Activated T-cell treated with anti-CD3 and anti-CD28 coated beads for 4 hours (primary cell): ENCODE results near the gene CALML3.
"Not testable (repeated sequence)": the region's sequence is repeated elsewhere in the genome, so short reads cannot be mapped to it uniquely, and the experiment has no call there.

Experiments used
- DNase-seq: peaks from one replicate; pipeline ENCODE4 v3.0.0-alpha.2; 2020

Gene CALML3

DNA sequence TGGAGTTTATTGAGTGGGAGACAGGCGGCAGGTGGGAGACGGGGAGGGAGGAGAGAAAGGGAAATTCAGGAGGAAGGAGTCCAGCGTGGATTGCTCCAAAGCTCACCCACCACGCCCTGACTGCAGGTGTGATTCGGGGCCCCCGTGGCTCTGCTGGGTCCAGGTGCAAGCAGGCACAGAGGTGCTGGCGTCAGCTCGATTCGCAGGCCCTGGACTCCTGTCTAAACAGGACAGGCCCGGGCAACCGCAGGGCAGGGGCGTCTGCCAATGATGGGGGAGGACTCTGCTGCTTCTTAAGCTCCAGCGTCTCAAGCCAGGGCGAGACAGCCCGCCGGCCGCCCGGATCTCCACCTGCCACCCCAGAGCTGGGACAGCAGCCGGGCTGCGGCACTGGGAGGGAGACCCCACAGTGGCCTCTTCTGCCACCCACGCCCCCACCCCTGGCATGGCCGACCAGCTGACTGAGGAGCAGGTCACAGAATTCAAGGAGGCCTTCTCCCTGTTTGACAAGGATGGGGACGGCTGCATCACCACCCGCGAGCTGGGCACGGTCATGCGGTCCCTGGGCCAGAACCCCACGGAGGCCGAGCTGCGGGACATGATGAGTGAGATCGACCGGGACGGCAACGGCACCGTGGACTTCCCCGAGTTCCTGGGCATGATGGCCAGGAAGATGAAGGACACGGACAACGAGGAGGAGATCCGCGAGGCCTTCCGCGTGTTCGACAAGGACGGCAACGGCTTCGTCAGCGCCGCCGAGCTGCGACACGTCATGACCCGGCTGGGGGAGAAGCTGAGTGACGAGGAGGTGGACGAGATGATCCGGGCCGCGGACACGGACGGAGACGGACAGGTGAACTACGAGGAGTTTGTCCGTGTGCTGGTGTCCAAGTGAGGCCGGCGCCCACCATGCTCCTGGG, at the start of gene CALML3:
Gene CALML3, plus strand, starts transcription at position 321 of the 920 bp plus-strand sequence. Its CDS starts 125 bp downstream, at position 446.
- DNase-seq: no peak

DNA sequence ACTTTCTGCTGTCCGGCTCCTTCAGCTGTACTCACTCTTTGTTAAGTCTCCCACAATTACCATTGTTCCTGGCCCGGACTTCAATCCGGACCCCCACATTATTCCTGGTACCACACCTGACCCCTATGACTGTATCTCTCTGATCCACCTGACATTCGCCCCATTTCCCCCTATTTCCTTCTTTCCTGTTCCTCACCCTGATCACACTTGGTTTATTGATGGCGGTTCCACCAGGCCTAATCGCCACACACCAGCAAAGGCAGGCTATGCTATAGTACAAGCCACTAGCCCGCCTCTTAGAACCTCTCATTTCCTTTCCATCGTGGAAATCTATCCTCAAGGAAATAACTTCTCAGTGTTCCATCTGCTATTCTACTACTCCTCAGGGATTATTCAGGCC, 49.7 kb upstream of the CALML3 start:
- DNase-seq: not testable (repeated sequence)

DNA sequence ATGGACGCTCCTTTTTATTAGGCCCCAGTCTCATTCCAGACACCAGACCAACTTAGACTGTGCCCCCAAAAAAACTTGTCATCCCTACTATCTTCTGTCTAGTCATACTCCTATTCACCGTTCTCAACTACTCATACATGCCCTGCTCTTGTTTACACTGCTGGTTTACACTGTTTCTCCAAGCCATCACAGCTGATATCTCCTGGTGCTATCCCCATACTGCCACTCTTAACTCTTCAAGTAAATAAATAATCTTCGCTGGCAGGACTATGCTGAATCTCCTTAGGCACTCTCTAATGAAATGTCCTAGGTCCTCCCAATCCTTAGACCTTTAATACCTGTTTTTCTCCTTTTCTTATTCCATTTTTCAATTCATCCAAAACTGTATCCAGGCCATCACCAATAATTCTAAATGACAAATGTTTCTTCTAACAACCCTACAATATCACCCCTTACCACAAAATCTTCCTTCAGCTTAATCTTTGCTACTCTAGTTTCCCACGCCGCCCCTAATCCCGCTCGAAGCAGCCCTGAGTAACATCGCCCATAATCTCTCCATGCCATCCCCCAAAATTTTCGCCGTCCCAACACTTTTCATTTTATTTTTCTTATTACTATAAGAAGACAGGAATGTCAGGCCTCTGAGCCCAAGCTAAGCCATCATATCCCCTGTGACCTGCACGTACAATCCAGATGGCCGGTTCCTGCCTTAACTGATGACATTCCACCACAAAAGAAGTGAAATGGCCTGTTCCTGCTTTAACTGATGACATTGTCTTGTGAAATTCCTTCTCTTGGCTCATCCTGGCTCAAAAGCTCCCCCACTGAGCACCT, 48.6 kb upstream of the CALML3 start:
- DNase-seq: not testable (repeated sequence)

DNA sequence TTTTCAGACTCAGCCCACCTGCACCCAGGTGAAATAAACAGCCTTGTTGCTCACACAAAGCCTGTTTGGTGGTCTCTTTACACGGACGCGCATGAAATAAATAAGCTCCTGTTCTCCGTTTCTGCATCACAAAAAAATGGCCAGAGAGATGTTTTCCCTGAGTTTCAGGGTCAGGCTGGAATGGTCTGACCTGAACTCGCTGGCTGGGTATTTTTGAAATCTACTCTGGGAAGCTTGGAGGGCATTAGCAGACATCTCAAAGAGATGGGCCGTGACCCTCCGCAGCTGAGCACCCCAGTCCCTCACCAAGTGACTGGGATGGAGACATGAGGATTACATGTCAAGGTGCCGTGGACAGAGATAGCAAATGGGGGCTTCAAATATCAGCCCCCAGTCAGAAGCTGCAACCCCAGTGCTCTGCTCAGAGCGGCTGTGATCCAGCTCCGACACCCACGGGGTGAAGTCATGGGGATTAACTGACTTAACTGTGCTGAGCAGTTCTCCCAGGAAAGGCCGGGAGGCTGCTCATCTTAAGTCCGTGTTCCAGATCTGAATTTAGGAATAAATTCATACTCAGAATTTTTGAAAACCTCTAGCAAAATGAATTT, 47.7 kb upstream of the CALML3 start:
- no peak for DNase-seq

DNA sequence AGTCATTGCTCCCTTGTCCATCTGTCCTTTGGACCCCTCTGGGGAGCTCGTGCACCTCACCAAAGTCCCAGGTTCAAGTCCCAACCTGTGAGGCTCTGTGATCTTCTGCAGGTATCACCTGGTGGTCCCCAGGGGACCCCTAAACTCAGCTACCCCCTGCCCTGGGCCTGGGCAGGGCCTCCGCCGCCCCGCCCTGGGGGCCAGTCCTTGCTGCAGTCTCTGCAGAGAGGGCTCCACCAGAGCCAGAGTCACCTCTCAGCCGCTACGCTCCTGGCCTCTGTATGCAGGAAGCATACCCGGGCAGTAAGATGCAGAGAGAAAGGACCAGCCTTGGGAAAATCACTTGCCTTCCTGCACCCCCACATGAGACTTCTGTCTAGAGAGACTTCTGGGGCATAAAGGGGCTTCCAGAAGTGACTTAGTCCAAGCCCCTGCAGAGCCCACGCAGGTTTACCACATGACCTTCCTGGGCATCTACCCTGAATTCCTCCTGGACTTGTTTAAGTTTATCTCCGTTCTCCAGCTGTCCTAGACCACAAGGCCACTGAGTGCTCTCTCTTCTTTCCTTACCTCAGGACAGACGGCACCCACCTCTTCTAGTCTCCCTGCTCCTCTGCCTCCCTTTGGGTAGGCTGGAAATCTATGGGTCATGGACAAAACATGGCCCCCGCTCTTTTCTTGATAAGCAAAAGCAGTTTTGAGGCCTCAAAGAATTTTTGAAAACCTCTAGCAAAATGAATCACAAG, 46.6 kb upstream of the CALML3 start:
- DNase-seq: no peak

DNA sequence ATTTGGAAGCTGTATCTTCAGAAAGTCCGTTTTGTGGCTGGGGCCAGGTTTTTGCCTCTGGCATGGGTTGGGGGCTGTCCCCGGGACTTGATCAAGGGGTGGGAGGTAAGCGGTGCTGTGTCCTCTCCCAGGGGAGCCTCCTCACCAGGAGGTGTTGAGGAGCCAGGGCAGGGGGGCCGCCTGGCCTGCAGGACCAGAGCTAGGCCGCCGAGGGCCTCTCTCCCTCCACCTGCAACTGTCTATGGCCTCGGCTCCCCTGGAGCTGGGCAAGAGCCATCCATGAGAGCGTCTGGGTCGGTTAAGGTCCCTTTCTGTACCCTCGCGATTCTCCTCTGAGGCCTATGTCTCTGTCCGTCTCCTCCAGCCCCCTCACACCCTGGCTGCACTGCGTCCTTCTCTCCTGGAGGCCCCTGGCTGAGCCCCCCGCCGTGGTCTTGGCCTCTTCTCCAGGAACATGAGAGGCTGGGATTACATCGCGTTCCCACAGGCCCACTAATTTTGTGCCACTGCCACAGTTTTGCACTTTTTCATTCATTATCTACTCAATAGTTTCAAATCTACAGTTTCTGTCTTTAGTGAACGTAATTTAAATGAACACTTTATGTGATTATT, 46.0 kb upstream of the CALML3 start:
- no peak for DNase-seq

DNA sequence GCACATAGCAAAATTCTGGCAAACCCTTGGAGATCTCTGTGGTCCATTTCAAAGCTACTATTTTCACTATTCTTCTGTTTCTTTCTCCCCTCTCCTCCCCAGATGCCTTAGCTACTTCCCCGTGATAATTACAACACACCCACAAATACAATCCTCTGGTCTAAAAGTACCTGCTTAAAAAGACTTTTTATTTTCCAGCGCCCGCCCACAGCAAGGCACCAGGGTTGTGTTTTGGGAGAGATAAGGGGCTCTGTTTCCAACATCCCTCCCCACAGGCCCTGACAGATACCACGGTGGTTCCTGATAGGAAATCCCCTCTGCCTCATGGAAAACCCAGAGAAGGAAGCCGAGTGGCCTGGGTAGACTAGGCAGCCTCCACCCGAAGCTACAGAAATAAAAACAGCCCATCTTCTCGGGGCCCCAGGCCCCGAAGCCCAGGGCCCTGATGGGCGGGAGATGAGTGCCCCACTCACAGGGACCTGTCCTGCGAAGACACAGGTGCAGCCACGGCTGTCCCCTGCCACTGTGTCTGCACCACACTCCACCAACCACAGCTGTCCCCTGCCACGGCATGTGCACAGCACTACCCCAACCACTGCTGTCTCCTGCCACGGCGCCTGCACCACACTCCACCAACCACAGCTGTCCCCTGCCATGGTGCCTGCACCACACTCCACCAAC, 45.1 kb upstream of the CALML3 start:
- DNase-seq: no peak

DNA sequence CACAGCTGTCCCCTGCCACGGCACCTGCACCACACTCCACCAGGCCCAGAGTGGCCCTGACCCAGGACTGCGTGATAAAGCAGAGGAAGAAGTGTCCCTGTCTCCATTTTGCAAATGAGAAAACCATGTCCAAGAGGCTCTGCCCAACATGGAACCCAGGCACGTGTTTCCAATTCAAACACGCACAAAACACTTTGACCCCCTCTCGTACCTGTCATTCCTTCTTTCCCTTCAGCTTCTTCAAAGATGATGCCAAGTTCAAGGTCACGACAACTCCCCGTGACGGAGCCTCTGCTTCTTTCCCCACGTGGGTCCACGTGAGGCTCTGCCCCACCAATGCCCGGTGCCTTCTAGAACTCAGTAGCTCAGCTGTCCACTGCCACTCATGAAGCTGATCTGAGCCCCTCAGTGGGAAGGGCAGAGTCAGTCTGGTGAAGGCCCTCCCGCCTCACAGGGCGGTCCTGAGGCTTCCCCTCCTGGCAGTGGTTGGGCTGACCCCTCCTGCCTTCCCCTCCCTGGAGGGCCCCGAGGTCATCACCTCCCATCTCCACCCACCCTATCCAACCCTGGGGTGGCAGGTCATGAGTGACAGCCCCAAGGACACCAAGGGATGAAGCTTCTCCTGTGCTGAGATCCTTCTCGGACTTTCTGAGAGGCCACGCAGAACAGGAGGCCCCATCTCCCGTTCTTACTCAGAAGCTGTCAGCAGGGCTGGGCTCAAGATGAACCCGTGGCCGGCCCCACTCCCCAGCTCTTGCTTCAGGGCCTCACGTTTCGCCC, 44.4 kb upstream of the CALML3 start:
- DNase-seq: no peak

DNA sequence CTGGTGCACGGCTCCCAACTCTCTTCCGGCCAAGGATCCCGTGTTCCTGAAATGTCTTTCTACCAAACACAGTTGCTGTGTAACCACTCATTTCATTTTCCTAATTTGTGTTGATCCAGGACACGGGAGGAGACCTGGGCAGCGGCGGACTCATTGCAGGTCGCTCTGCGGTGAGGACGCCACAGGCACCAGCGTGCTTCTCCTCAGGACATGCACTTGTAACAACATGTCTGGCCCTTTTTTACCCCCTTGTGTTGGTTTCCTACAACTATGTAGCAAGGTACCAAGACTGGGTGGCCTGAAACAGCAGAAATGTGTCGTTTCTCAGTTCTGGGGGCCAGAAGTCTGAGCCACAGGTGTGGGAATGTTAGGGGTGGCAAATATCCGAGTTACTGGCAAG, 43.6 kb upstream of the CALML3 start:
- DNase-seq: no peak

DNA sequence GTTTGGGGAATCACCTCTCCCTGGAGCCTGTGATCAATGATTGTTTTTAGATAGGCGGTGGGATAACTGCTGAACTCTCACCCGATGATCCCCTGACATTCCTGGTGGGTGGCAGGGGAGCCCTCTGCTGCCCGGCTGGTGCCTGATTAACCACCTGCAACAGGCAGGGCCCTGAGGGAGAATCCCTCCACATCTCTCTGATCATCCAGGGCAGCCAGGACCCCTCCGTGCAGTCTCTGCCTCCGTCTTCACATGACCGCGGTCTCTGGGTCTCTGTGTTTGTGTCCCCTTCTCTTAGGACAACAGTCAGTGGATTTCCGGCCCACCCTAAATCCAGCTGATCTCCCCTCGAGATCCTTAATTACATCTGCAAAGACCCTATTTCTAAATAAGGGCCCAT, 42.7 kb upstream of the CALML3 start:
- DNase-seq: no peak

DNA sequence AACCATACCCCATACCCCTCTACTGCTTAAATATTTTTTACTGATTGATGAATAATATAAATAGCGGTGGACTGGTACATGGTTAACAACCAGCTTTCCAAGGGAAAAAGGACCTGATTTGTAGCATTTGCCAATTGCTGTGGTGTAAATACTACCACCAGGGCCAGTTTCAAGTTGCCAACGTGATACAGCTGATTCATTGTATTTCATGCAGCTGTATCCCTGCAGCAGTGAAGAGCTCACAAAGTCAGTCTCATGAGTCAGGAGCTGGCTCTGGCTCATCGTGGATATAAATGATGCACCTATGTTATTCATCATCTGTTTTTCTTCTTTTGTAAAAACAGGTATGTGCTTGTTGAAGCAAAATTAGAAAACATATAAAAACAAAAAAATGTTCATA, 40.6 kb upstream of the CALML3 start:
- no peak for DNase-seq

DNA sequence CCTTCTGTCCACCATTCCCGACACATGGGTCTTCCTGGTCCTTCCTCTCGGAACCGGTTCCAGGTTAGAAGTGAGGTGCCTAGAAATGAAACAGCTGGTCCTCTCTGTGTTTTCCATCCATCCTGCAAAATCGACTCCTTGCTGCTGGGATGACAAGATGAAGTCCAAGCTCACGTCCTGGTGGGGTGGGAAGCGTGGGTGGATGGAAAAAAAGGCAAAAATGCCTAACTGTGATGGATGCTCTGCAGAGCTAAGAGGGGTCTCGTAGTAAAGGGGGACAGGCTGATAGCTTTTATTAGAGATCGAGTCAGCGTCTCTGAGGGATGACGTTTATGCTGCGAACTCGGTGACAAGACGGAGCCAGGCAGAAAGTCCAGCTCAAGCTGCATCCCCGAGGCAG, 39.5 kb upstream of the CALML3 start:
- no peak for DNase-seq

DNA sequence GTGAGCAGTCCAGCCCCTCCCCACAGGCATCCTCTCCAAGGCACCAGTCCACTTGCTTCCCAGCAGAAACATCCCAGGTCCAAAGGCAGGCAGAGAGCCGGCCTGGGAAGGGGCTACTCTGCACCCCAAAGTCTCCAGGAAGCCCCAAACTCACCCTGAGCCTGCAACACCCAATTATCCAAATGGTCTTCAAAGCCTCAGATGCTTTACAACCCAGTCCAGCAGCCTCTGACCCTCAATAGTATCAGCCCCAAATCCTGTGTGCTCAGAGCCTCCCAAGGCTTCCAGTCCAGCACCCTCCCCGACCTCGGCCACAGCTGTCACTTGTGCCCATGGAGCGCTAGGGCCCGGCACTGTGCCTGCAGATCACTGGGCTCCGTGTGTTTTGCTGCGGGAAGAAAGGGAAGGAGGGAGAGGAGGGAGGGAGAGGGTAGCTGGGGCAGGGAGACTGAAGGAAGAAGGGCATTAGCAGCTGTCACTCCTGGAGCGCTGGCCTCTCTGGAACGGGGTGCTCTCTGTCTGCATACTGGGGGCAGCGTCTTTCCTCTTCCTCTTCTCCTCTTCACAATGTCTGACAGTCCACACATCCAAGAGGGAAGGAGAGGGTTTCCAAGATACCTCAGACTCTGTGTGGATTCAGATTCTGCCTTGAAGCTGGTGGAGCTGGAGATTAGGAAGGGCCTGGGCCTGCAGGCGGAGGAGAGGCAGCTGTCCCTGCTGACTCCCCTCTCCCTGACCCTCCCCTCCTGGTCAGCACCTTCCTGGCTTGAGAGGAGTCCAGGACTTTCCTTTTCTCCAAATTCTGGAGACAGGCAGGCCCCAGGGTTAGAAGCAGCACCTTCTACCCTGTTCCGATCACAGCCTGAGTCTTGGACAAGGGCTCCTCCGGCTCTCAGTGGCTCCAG, 38.6 kb upstream of the CALML3 start:
- DNase-seq: no peak

DNA sequence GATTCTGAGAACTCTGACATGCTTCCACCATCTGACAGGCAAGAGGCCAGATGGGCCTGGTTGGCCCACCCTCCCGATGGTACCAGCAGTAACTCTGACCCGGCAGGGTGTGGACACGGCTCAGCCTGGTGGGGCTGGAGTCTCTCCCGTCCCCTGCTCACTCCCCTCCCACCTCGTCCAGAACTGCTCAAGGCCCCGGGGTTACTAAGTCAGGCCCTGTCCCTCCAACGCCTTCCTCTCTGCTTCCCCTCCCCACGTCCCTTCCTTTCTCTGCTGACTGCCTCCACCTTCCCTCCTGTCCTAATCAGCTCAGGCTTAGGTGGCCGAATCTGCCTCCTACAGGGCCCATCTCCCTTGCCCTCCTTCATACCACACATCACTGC, 37.9 kb upstream of the CALML3 start:
- no peak for DNase-seq

DNA sequence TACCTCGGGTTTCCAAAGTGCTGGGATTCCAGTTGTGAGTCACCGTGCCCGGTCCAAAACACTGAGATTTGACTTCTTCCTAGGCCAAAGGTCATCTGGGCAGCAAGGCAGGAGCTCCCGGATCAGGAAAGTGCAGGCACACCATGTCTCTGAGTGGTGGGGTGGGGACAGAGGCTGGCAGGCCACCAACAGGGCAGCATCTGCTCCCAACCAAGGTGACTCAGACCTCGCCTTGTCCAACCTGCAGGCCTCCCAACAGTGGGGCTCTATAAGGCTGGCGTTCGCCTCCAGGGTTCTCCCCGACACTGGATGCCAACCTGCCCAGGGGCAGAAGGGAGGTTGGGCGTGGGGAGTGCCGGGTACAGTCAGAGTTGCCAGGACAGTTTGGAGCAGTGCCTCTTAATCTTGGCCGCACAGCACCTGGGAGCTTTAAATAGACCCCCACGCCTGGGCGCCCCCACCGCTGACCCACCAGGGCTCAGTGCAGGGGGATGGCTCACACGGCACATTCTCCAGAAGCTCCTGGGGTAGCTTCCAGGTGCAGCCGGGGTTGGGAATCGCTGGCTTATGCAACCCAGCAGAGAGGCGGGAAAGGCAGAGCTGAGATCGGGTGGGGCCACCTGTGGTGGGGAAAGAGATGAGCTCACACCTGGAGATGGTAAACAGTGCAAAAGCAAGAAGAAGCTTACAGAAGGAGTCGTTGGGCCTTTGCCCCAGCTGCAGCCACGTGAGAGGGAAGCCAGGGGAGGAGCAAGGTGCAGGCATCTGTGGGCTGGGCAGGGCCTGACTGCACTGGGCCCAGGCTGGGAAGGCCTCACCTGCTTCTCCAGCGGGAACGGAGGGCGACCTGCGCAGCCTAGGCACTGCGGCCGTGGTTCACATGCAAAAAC, 36.2 kb upstream of the CALML3 start:
- no peak for DNase-seq

DNA sequence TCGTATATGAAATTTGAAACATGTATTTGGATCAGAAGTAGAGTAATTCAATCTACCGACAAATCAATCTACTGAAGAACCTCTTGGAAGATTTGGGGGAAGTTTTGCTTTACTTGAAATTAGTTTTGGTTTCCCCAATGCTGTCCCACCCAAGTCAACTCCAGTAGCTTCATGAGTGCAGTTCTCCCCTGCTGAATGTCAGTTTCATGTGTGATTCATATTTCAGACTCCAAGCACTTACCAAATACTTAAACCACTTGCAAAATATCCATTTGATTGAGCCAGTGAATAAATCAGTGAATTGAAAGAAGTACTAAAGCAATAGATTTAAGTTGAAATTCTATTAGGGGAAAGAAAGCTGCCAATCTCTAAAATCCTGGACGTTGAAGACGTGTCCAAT, 34.7 kb upstream of the CALML3 start:
- DNase-seq: no peak

DNA sequence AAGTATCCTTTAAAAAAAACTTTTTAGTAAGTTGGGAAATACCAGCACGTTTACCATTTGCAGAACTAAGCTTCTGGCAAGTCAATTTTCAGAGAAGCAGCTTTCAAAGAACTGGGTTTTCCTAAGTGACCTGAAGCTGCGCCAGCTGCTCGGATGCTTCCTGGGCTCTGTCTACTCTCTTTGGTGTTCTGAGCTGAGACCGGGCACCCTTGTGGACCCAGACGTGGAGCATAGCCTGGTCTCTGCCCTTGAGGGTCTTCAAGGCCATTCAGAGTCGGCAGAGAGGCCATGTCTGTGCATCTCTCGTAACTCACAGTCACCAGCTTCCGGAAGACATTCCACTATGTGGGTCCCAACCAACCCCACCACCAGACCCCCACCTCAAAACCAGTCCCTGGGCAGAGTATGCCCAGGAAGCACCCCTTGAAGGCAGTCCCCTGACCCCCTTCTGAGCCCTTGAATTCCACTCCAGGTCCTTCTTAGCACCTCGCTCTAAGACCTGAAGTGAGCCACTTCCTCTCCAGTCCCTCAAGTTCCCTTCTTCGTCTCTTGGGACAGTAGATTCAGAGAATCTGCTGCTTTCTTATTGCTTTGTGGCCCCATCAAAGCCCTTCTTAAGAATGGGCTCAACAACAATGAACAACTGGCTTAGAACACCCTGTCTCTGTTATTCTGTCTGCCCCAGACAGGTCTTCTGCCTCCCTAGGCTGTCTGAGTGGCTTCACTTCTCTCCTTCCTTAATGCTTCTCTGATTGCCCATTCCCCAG, 33.9 kb upstream of the CALML3 start:
- no peak for DNase-seq

DNA sequence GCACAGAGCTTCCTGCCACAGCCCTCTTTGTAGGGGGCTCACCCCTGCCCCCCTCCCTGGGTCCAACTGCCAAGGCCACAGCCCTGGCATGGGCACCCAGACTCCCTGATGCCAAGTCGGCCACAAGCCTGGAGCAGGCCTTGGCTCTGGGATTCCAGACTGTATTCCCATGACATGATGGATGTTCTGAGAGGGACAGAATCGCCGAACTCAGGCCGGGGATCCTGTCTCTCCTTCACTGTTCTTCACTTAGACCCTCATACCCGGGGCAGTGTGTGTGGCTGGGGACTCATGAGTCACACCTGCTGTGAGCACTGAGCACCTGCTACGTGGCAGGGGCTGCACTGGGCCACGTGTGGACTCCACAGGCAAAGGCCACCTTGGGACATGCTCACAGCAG, 33.3 kb upstream of the CALML3 start:
- no peak for DNase-seq
